ENCODE results near the gene S100A12. TPM values are rescaled to one million over a fixed set of nuclear protein-coding genes. Genes with fewer than 3 reads are reported as not detected.
"Not testable (repeated sequence)": the region's sequence is repeated elsewhere in the genome, so short reads cannot be mapped to it uniquely, and the experiment has no call there.

Gene S100A12
- total and polyA plus RNA-seq, 3 experiments from 2014 or later, result not detected

DNA sequence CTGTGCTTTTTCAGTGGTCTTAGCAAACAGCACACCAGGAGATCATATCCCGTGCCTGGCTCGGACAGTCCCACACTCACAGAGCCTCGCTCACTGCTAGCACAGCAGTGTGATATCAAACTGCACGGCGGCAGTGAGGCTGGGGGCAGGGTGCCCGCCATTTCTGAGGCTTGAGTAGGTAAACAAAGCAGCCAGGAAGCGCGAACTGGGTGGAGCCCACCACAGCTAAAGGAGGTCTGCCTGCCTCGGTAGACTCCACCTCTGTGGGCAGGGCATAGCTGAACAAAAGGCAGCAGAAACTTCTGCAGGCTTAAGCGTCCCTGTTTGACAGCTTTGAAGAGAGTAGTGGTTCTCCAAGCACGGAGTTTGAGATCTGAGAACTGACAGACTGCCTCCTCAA lies 31.9 kb upstream of the S100A12 start:
- H3K36me3 Mint-ChIP-seq; H3K9me3 ChIP-seq (ENCODE audit: low read length); H3K27ac ChIP-seq (ENCODE audit: low read depth, low read length); H3K4me1 ChIP-seq (ENCODE audit: insufficient read depth, low read length); CTCF ChIA-PET; H3K4me3 ChIP-seq (ENCODE audit: low read length); H3K36me3 ChIP-seq (ENCODE audit: insufficient read depth, low read length); H3K27me3 ChIP-seq (ENCODE audit: insufficient read depth, low read length, poor library complexity, severe bottlenecking); POLR2A ChIA-PET: not testable (repeated sequence)
- peak in 2 of 5 donors; percentile 11 to 32 for DNase-seq
- H3K4me3 Mint-ChIP-seq, result peak overlapping the region in 2 of 7 donors; percentile 19 to 35
- peaks cover 0 to 20% (median 13%) of the 10 kb centered on the region in 5 donors for H3K9me3 Mint-ChIP-seq
- H3K27me3 Mint-ChIP-seq, result peaks cover 20 to 45% of the 10 kb centered on the region in 2 donors
- H3K4me1 Mint-ChIP-seq, result peaks cover 8 to 31% (median 15%) of the 10 kb centered on the region in 3 donors
- H3K27ac Mint-ChIP-seq, result peak overlapping the region in 1 of 8 donors; percentile 64

DNA sequence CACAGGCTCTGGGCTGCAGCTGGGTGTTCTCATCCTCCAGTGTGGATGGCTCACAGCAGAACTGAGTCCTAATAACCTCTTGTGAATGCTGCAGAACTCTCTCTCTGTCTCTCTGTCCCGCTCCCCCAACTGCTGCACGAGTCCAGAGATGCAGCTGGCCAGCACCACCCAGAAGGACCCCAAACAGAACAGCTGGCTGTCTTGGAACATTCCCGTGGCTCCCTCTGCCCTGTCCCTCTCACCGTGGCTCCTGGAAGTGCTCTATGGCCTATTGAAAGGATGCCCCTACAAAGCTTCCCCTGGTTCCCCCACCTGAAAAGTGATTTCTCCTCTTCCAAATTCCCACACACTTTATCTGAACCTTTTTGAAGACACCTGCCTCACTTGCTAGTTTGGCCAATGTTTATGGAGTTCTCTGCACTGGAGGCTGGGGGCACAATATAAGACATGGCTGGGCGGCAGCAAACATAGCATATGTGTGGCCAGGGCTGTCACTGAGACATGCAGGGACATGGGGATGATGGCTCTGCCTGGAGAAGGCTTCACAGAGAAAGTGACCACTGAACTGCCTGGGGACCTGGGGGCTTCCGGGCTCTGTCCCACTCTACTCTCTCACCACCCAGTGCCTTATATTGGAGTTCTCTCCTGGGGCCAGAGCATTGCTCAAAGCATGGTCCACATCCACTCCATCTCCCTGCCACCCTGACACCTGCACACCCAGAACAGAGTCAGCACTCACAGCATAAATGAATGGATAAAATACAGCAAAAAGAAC lies 30.6 kb upstream of the S100A12 start:
- POLR2A ChIA-PET, result not testable (repeated sequence)

DNA sequence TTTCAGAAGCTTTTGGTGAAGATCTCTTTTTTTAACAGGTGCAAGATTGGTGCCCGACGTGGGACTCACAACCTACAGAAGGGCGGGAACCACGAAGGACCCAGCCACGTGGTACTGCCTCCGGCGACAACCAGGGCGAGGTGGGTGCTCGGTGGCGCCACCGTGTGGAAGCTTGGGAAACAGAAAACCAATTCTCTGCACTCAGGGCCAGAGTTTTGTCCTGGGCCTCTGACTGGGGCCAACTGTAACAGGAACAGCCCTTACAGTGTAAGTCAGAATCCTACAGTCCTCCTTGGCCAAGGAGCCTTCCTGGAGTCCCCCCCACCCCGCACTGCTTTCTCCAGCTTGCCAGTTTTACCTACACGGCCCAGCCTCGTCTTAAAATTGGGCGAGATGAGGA lies 29.3 kb upstream of the S100A12 start:
- Mint-ChIP-seq H3K36me3 (peaks cover 0 to 2% (median 0%) of the 10 kb centered on the region in 3 donors), H3K4me1 (peaks cover 8 to 31% (median 15%) of the 10 kb centered on the region in 3 donors), H3K27me3 (peaks cover 16 to 34% of the 10 kb centered on the region in 2 donors), H3K4me3 (no peak overlapping the region), H3K27ac (no peak overlapping the region), H3K9me3 (peaks cover 0 to 9% (median 4%) of the 10 kb centered on the region in 5 donors)
- POLR2A ChIA-PET, result no interaction called here
- peak; percentile 6 to 53 (median 26) for DNase-seq
- Histone ChIP-seq H3K27me3 (ENCODE audit: insufficient read depth, low read length, poor library complexity, severe bottlenecking) (no peaks in the 10 kb centered on the region), H3K4me3 (ENCODE audit: low read length) (no peak overlapping the region), H3K9me3 (ENCODE audit: low read length) (no peaks in the 10 kb centered on the region), H3K4me1 (ENCODE audit: insufficient read depth, low read length) (no peaks in the 10 kb centered on the region), H3K36me3 (ENCODE audit: insufficient read depth, low read length) (no peaks in the 10 kb centered on the region), H3K27ac (ENCODE audit: low read depth, low read length) (no peak overlapping the region)
- CTCF ChIA-PET, result interaction anchor here (1.0 kb wide), 1 partner anchor 19 kb away, joined by 3 read pairs; no protein-coding TSS in a partner anchor

More for the DNA sequence above, 30.6 kb upstream of the S100A12 start:
- Mint-ChIP-seq H3K27ac (peak overlapping the region in 1 of 8 donors; percentile 51), H3K4me1 (peaks cover 8 to 31% (median 15%) of the 10 kb centered on the region in 3 donors), H3K27me3 (peaks cover 20 to 40% of the 10 kb centered on the region in 2 donors), H3K9me3 (peaks cover 0 to 12% (median 7%) of the 10 kb centered on the region in 5 donors)
- H3K36me3 Mint-ChIP-seq; H3K27ac ChIP-seq (ENCODE audit: low read depth, low read length); H3K9me3 ChIP-seq (ENCODE audit: low read length); H3K36me3 ChIP-seq (ENCODE audit: insufficient read depth, low read length); CTCF ChIA-PET; H3K4me3 ChIP-seq (ENCODE audit: low read length); DNase-seq; H3K4me1 ChIP-seq (ENCODE audit: insufficient read depth, low read length); H3K27me3 ChIP-seq (ENCODE audit: insufficient read depth, low read length, poor library complexity, severe bottlenecking); H3K4me3 Mint-ChIP-seq: not testable (repeated sequence)

DNA sequence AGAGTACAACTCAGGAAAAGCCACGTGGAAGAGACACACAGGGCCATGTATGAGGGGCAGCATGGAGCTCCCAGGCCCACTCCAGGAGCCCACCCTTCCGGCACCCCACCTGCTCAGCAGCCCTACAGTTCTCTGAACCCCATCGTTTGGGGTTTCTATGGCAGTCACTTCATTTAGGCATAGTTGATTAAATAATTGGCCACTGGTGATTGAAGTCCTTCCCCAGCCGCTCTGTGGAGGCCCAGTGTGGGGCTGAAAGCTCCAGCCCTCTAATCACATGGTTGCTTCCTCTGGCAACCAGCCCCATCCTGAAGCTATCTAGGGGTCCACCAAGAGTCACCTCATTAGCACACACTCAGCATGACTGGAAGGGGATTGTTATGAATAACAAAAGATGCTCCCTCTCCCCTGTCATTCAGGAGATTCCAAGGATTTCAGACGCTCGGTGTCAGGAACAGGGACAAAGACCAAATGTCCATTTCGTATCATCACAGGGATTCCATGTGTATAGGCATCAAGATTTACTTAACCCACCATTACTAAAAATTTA lies 28.7 kb upstream of the S100A12 start:
- Mint-ChIP-seq H3K27me3 (peaks cover 16 to 28% of the 10 kb centered on the region in 2 donors), H3K27ac (no peak overlapping the region), H3K4me1 (peaks cover 8 to 31% (median 15%) of the 10 kb centered on the region in 3 donors), H3K4me3 (no peak overlapping the region), H3K9me3 (peaks cover 0 to 7% (median 4%) of the 10 kb centered on the region in 5 donors), H3K36me3 (no peaks in the 10 kb centered on the region)
- no peak for DNase-seq
- no peaks in the 10 kb centered on the region for H3K4me1 ChIP-seq (ENCODE audit: insufficient read depth, low read length)
- H3K36me3 ChIP-seq (ENCODE audit: insufficient read depth, low read length), result no peaks in the 10 kb centered on the region
- CTCF ChIA-PET, result interaction anchor here (1.0 kb wide), 1 partner anchor 20 kb away, joined by 3 read pairs; no protein-coding TSS in a partner anchor
- no peaks in the 10 kb centered on the region for H3K27me3 ChIP-seq (ENCODE audit: insufficient read depth, low read length, poor library complexity, severe bottlenecking)
- POLR2A ChIA-PET, result no interaction called here
- H3K27ac ChIP-seq (ENCODE audit: low read depth, low read length), result no peak overlapping the region
- H3K4me3 ChIP-seq (ENCODE audit: low read length), result no peak overlapping the region
- no peaks in the 10 kb centered on the region for H3K9me3 ChIP-seq (ENCODE audit: low read length)

DNA sequence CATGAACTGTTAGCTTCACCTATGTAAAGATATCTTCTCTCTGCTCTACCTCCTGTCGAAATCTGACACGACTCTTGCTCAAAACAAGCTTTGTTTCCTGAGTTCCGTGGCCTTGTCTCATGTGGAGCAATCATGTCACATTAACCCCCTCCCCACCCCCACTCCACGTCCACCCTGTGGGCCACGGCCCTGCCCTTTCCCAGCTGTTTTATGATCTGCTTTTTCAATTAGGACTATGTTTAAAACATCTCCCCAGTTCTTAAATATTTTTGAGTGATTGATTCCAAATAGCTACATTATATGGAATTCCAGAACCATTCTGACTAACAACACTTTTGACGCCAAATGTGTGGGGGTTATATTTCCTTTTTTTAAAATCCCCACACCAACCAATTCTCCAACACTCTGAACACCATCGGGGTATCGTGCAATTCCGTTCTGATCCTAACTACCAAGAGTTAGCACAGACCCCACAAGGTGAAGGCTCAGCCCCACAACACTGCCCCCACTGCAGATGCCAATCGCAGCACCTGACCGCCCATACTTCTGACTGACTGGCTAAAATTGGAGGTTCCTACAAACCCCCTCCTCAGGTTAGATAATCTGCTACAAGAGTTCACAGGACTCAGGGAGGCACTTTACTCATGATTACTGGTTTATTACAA lies 28.1 kb upstream of the S100A12 start:
- ChIA-PET CTCF (no interaction called here), POLR2A (no interaction called here)
- Mint-ChIP-seq H3K4me1 (peaks cover 8 to 31% (median 15%) of the 10 kb centered on the region in 3 donors), H3K4me3 (no peak overlapping the region), H3K27ac (no peak overlapping the region), H3K27me3 (peaks cover 17 to 27% of the 10 kb centered on the region in 2 donors), H3K9me3 (peaks cover 0 to 7% (median 4%) of the 10 kb centered on the region in 5 donors), H3K36me3 (no peaks in the 10 kb centered on the region)
- no peaks in the 10 kb centered on the region for H3K9me3 ChIP-seq (ENCODE audit: low read length)
- H3K27ac ChIP-seq (ENCODE audit: low read depth, low read length), result no peak overlapping the region
- no peaks in the 10 kb centered on the region for H3K36me3 ChIP-seq (ENCODE audit: insufficient read depth, low read length)
- no peaks in the 10 kb centered on the region for H3K27me3 ChIP-seq (ENCODE audit: insufficient read depth, low read length, poor library complexity, severe bottlenecking)
- no peak for DNase-seq
- H3K4me3 ChIP-seq (ENCODE audit: low read length), result no peak overlapping the region
- H3K4me1 ChIP-seq (ENCODE audit: insufficient read depth, low read length), result no peaks in the 10 kb centered on the region

DNA sequence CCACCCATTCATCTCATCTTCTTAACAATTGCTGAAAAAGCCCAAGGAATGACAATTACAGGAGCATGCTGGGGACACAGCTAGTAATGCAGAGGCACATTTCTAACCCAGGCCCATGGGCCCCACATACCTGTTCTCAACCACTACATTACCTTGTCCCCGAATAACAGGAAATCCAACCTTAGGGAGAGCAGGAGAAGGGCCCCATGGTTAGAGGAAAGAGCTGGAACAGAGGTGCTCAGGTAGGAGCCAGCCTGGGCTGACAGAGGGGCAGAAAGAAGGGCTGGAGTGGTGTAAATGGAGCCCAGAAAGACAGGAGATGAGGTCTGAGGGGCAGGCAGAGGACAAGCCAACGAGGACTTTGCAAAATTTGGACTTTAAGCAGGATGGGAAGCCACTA lies 26.8 kb upstream of the S100A12 start:
- H3K4me1 ChIP-seq (ENCODE audit: insufficient read depth, low read length), result no peaks in the 10 kb centered on the region
- DNase-seq, result no peak
- POLR2A ChIA-PET, result no interaction called here
- CTCF ChIA-PET, result interaction anchor here (1.4 kb wide), 1 partner anchor 49 kb away, joined by 5 read pairs; no protein-coding TSS in a partner anchor
- Mint-ChIP-seq H3K9me3 (no peaks in the 10 kb centered on the region), H3K4me1 (peaks cover 8 to 18% (median 12%) of the 10 kb centered on the region in 3 donors), H3K36me3 (no peaks in the 10 kb centered on the region), H3K4me3 (no peak overlapping the region), H3K27ac (no peak overlapping the region), H3K27me3 (peaks cover 18 to 22% of the 10 kb centered on the region in 2 donors)
- H3K4me3 ChIP-seq (ENCODE audit: low read length), result no peak overlapping the region
- H3K27me3 ChIP-seq (ENCODE audit: insufficient read depth, low read length, poor library complexity, severe bottlenecking), result no peaks in the 10 kb centered on the region
- no peaks in the 10 kb centered on the region for H3K9me3 ChIP-seq (ENCODE audit: low read length)
- H3K27ac ChIP-seq (ENCODE audit: low read depth, low read length), result no peak overlapping the region
- no peaks in the 10 kb centered on the region for H3K36me3 ChIP-seq (ENCODE audit: insufficient read depth, low read length)

DNA sequence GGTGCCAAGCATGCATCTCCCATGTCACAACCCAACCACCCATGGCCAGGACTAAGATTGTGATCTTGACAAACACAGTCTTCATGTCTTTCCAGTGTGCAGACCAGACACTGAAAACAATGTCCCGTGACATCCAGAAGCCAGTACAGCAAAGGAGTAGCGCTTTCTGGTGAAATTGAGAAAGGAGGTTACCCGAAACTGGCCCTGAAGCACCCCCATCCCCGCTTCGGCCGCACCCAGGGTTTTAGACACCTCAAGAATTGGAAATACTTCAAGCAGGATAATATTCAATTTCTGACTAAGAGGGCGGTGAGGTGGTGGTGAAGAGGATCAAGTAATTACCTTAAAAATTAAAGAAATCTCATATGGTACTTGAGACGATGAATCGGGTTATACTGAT lies 26.0 kb upstream of the S100A12 start:
- H3K27me3 Mint-ChIP-seq, result peaks cover 21 to 24% of the 10 kb centered on the region in 2 donors
- H3K27ac ChIP-seq (ENCODE audit: low read depth, low read length), result no peak overlapping the region
- H3K4me3 Mint-ChIP-seq, result no peak overlapping the region
- H3K4me3 ChIP-seq (ENCODE audit: low read length), result no peak overlapping the region
- H3K27ac Mint-ChIP-seq, result no peak overlapping the region
- CTCF ChIA-PET, result interaction anchor here (1.4 kb wide), 1 partner anchor 48 kb away, joined by 5 read pairs; no protein-coding TSS in a partner anchor
- no peaks in the 10 kb centered on the region for H3K36me3 ChIP-seq (ENCODE audit: insufficient read depth, low read length)
- DNase-seq, result no peak
- no peaks in the 10 kb centered on the region for H3K27me3 ChIP-seq (ENCODE audit: insufficient read depth, low read length, poor library complexity, severe bottlenecking)
- no peaks in the 10 kb centered on the region for H3K9me3 Mint-ChIP-seq
- no peaks in the 10 kb centered on the region for H3K4me1 ChIP-seq (ENCODE audit: insufficient read depth, low read length)
- POLR2A ChIA-PET, result no interaction called here
- H3K9me3 ChIP-seq (ENCODE audit: low read length), result no peaks in the 10 kb centered on the region
- peaks cover 4 to 10% (median 5%) of the 10 kb centered on the region in 3 donors for H3K4me1 Mint-ChIP-seq
- H3K36me3 Mint-ChIP-seq, result no peaks in the 10 kb centered on the region

DNA sequence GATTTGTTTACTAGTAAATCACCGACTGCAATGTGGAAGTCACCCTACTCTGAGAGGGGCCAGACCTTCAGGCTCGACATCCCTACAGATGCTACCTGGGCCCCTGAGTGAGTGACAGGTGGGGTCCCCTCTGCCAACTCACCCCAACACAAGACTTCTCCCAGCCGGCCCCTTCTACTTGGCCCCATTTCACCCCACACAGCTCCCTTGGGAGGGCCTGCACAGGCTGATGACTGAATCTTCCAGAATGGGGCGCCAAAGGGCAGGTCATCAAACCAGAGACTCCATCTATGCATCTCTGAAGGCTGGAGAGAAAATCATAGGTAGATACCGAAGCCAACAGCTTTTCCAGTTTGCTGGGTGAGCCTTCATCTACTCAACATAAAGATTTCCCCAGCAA lies 24.8 kb upstream of the S100A12 start:
- H3K36me3 Mint-ChIP-seq, result no peaks in the 10 kb centered on the region
- Histone ChIP-seq H3K4me1 (ENCODE audit: insufficient read depth, low read length) (no peaks in the 10 kb centered on the region), H3K4me3 (ENCODE audit: low read length) (no peak overlapping the region), H3K27ac (ENCODE audit: low read depth, low read length) (no peak overlapping the region), H3K36me3 (ENCODE audit: insufficient read depth, low read length) (no peaks in the 10 kb centered on the region), H3K27me3 (ENCODE audit: insufficient read depth, low read length, poor library complexity, severe bottlenecking) (no peaks in the 10 kb centered on the region), H3K9me3 (ENCODE audit: low read length) (no peaks in the 10 kb centered on the region)
- DNase-seq, result no peak
- POLR2A ChIA-PET, result no interaction called here
- peaks cover 3 to 5% (median 3%) of the 10 kb centered on the region in 3 donors for H3K4me1 Mint-ChIP-seq
- H3K4me3 Mint-ChIP-seq, result no peak overlapping the region
- H3K27me3 Mint-ChIP-seq, result peaks cover 25 to 30% of the 10 kb centered on the region in 2 donors
- H3K9me3 Mint-ChIP-seq, result no peaks in the 10 kb centered on the region
- CTCF ChIA-PET, result no interaction called here
- no peak overlapping the region for H3K27ac Mint-ChIP-seq

Measured in CD8-positive, alpha-beta memory T cell (primary cell).